ENCODE measurements around the gene JUNB.
A peak's percentile ranks its signal among the peaks of the same experiment; 100 is the strongest.

JUNB gene

DNA sequence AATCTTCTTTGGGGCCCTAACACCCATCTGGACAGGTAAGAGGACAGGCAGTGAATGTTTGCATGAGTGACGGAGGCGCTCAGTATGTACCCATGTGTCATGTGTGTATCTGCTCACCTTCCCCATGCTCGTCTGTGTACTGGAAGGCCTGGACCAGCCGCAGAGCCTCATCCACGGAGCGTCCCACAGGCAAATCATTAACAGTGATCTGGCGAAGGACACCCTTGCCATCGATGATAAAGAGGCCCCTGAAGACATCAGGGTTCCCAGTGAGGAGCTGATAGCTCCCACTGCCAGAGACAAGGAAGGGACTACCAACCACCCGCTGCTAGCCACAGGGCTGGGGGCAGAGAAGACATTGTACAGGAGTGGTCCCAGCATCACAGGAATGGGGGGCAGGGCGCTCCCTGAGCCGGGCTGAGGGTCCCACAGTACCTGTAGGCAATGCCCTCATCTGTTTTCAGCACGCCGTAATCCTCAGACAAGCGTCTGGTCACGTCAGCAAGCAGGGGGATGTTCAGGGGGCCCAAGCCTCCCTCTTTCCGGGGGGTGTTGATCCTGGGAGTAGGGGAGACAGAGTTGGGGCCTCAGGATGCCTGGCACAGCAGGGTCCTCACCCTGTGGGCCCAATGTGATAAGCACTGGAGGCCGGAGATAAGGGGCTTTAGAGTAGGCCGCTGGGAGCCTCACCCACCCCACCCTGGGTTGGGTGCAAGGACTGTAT is 8.6 kb downstream of the JUNB start (continued):
- TF ChIP-seq WT1 (tag by site-specific recombination; IDR thresholded peaks at IDR 0.05) (no peak), ZNF292 (tag by site-specific recombination; IDR thresholded peaks at IDR 0.05; ENCODE audit: borderline replicate concordance, low read depth) (no peak), ZEB2 (tag by site-specific recombination; IDR thresholded peaks at IDR 0.05) (no peak), MZF1 (tag by site-specific recombination; IDR thresholded peaks at IDR 0.05; ENCODE audit: borderline replicate concordance) (no peak), ZNF558 (tag by site-specific recombination; IDR thresholded peaks at IDR 0.05) (no peak)

- CTCF ChIA-PET: interaction anchor here (0.7 to 16.5 kb wide), 5 partner anchors 23 to 84 kb away, joined by 3 to 386 read pairs (median 7); partner anchors contain the start of gene HOOK2
- H3K4me1 ChIP-seq (ENCODE audit: control insufficient read depth, insufficient read depth, low read length): no peaks in the 10 kb centered on the region
- POLR2A ChIA-PET: interaction anchor here (0.6 to 2.8 kb wide), 3 partner anchors 9 to 31 kb away, joined by 3 to 18 read pairs (median 10); partner anchors contain the start of gene JUNB
- no peak overlapping the region; the same call in 1 of the 2 replicates for H3K27ac ChIP-seq (ENCODE audit: extremely low read depth, low read depth, low read length)
- 0 out of 2 replicates have a peak, but pooled peaks have one; percentile 26 for TF ChIP-seq SP7 (tag by site-specific recombination; IDR thresholded peaks at IDR 0.05)
- peak; percentile 22; the same call in 1 of the 2 replicates for TF ChIP-seq SCRT2 (tag by site-specific recombination; IDR thresholded peaks at IDR 0.05)
- no peak for TF ChIP-seq ZNF473 (tag by site-specific recombination; IDR thresholded peaks at IDR 0.05)
- no peaks in the 10 kb centered on the region for H3K9me3 ChIP-seq (ENCODE audit: control insufficient read depth, insufficient read depth, low read depth, low read length)
- H3K4me3 ChIP-seq (ENCODE audit: low read depth, low read length): peak overlapping the region; percentile 86
- peaks cover 14 to 29% of the 10 kb centered on the region in 2 experiments; a peak in 2 of 3 replicates for H3K36me3 ChIP-seq (ENCODE audit: control insufficient read depth in 2 of 2, insufficient read depth in 1 of 2, low read length in 2 of 2)
These were observed 9.1 kb downstream of the JUNB start for GRCh38 chr19:12800466-12800770.

DNA sequence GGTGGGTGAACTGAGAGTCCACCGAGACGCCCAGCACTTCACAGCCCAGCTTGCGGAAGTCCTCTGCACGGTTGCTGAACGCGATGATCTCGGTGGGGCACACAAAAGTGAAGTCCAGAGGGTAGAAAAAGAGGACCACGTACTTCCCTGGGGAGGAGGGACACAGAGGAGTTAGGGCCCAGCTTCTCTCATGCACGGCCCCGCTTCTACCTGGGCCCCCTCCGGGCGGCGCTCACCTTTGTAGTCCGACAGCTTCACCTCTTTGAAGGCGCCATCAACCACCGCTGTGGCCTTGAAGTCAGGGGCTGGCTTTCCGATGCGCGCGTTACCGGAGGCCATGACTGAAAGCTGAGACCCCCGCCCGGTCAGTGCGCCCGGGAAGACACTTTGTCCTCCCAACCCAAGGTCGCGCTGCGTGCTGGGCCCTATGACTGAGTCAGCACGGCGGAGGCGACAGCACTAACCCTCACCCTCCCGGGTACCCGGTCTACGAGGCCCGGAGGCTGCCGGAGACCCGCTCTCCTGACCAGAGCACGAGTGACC is 9.7 kb downstream of the JUNB start:
- ChIA-PET POLR2A (interaction anchor here (0.6 to 2.8 kb wide), 3 partner anchors 9 to 32 kb away, joined by 3 to 18 read pairs (median 5); partner anchors contain the start of gene JUNB), CTCF (interaction anchor here (0.6 to 16.5 kb wide), 5 partner anchors 24 to 1985 kb away, joined by 3 to 386 read pairs (median 7); partner anchors contain the start of gene HOOK2)
- Histone ChIP-seq H3K36me3 (ENCODE audit: control insufficient read depth in 2 of 2, insufficient read depth in 1 of 2, low read length in 2 of 2) (peaks cover 14 to 29% of the 10 kb centered on the region in 2 experiments; a peak in 2 of 3 replicates), H3K4me1 (ENCODE audit: control insufficient read depth, insufficient read depth, low read length) (no peaks in the 10 kb centered on the region), H3K27ac (ENCODE audit: extremely low read depth, low read depth, low read length) (peak overlapping the region; percentile 76; the same call in 1 of the 2 replicates), H3K4me3 (ENCODE audit: low read depth, low read length) (peak overlapping the region; percentile 86), H3K9me3 (ENCODE audit: control insufficient read depth, insufficient read depth, low read depth, low read length) (no peaks in the 10 kb centered on the region)
- no peak for TF ChIP-seq GLI4 (tag by site-specific recombination; IDR thresholded peaks at IDR 0.05)
- TF ChIP-seq ZNF10 (tag by site-specific recombination; IDR thresholded peaks at IDR 0.05): no peak
- no peak for TF ChIP-seq ZNF48 (tag by site-specific recombination; IDR thresholded peaks at IDR 0.05)
- no peak for TF ChIP-seq ZNF843 (tag by site-specific recombination; IDR thresholded peaks at IDR 0.05)
- no peak for TF ChIP-seq ZNF561 (tag by site-specific recombination; IDR thresholded peaks at IDR 0.05; ENCODE audit: borderline replicate concordance)
- 0 out of 2 replicates have a peak, but pooled peaks have one; percentile 46 for TF ChIP-seq HOXC10 (CRISPR knock-in tag; IDR thresholded peaks at IDR 0.05)
- TF ChIP-seq ZNF423 (tag by site-specific recombination; IDR thresholded peaks at IDR 0.05): no peak
- TF ChIP-seq, protein P1, sequence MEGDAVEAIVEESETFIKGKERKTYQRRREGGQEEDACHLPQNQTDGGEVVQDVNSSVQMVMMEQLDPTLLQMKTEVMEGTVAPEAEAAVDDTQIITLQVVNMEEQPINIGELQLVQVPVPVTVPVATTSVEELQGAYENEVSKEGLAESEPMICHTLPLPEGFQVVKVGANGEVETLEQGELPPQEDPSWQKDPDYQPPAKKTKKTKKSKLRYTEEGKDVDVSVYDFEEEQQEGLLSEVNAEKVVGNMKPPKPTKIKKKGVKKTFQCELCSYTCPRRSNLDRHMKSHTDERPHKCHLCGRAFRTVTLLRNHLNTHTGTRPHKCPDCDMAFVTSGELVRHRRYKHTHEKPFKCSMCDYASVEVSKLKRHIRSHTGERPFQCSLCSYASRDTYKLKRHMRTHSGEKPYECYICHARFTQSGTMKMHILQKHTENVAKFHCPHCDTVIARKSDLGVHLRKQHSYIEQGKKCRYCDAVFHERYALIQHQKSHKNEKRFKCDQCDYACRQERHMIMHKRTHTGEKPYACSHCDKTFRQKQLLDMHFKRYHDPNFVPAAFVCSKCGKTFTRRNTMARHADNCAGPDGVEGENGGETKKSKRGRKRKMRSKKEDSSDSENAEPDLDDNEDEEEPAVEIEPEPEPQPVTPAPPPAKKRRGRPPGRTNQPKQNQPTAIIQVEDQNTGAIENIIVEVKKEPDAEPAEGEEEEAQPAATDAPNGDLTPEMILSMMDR (tag by site-specific recombination; IDR thresholded peaks at IDR 0.05): peak; percentile 20; the same call in 1 of the 2 replicates
- 0 out of 2 replicates have a peak, but pooled peaks have one; percentile 68 for TF ChIP-seq PRDM2 (tag by site-specific recombination; IDR thresholded peaks at IDR 0.05; ENCODE audit: borderline replicate concordance)
- TF ChIP-seq KLF10 (tag by site-specific recombination; IDR thresholded peaks at IDR 0.05): no peak
- peak; percentile 47 for TF ChIP-seq PATZ1 (tag by site-specific recombination; IDR thresholded peaks at IDR 0.05)
- 0 out of 2 replicates have a peak, but pooled peaks have one; percentile 7 for TF ChIP-seq KLF16 (tag by site-specific recombination; IDR thresholded peaks at IDR 0.05)
- 0 out of 2 replicates have a peak, but pooled peaks have one; percentile 11 for TF ChIP-seq YY1 (tag by site-specific recombination; IDR thresholded peaks at IDR 0.05)
- no peak for TF ChIP-seq ZNF146 (tag by site-specific recombination; IDR thresholded peaks at IDR 0.05)
- TF ChIP-seq ZNF202 (tag by site-specific recombination; IDR thresholded peaks at IDR 0.05; ENCODE audit: borderline replicate concordance): no peak

Data from HEK293 (cell line).